Keratinocyte (primary cell): ENCODE measurements around the gene ZNF185. TPM values are rescaled to one million over a fixed set of nuclear protein-coding genes. Genes with fewer than 3 reads are reported as not detected.

ENCODE experiments used
- DNase-seq: peaks from one replicate; pipeline ENCODE4 v3.0.0-alpha.2; 2011; ENCODE audit warnings: low read depth, missing footprints, low spot score
- FAIRE-seq: peaks from 2 replicates; lab custom pipeline; 2011; peaks lifted over from hg19 to GRCh38; lab: Jason Lieb, UNC
- H2AFZ ChIP-seq: 2 replicates; pipeline ENCODE4 v1.6.0; 2012; ENCODE audit warnings: low read length, control low read depth, inconsistent platforms; ENCODE audit not compliant: control insufficient read depth
- H3K27ac ChIP-seq: 2 replicates; pipeline ENCODE4 v1.5.1; 2011; ENCODE audit warnings: low read length; ENCODE audit not compliant: control insufficient read depth, insufficient read depth
- H3K27me3 ChIP-seq: 3 replicates; pipeline ENCODE4 v1.6.0; 2011; ENCODE audit warnings: low read length; ENCODE audit not compliant: control insufficient read depth, insufficient read depth; ENCODE audit errors: extremely low read depth
- H3K36me3 ChIP-seq, 2 experiments: 2 replicates in 1 of 2; 3 replicates in 1 of 2; pipeline ENCODE4 v1.5.1; 2011; ENCODE audit warnings: low read length in 2 of 2, mild to moderate bottlenecking in 1 of 2; ENCODE audit not compliant: control insufficient read depth in 2 of 2, insufficient read depth in 2 of 2; ENCODE audit errors: extremely low read depth in 1 of 2
- H3K4me1 ChIP-seq: 3 replicates; pipeline ENCODE4 v1.5.1; 2011; ENCODE audit warnings: low read length; ENCODE audit not compliant: control insufficient read depth, insufficient read depth; ENCODE audit errors: extremely low read depth
- H3K4me2 ChIP-seq: 3 replicates; pipeline ENCODE4 v1.6.0; 2011; ENCODE audit warnings: low read depth, low read length; ENCODE audit not compliant: control insufficient read depth, insufficient read depth; ENCODE audit errors: extremely low read depth
- H3K4me3 ChIP-seq, 3 experiments: fragments of 200-600 bp in 1 of 3; sonication (generic) in 1 of 3; 2 replicates in 2 of 3; 3 replicates in 1 of 3; pipeline ENCODE4 v1.5.1; 2011 to 2016; ENCODE audit warnings: low read length in 3 of 3, mild to moderate bottlenecking in 3 of 3, control low read depth in 2 of 3, inconsistent platforms in 1 of 3, low read depth in 1 of 3, mixed read lengths in 1 of 3, mixed run types in 1 of 3, moderate library complexity in 1 of 3; ENCODE audit not compliant: control insufficient read depth in 2 of 3, insufficient read depth in 2 of 3; ENCODE audit errors: extremely low read depth in 1 of 3
- H3K79me2 ChIP-seq: 2 replicates; pipeline ENCODE4 v1.6.0; 2012; ENCODE audit warnings: low read length; ENCODE audit not compliant: control insufficient read depth, insufficient read depth
- H3K9ac ChIP-seq: 3 replicates; pipeline ENCODE4 v1.6.0; 2011; ENCODE audit warnings: low read length; ENCODE audit not compliant: control insufficient read depth, insufficient read depth; ENCODE audit errors: extremely low read depth
- H3K9me1 ChIP-seq: 3 replicates; pipeline ENCODE4 v1.6.0; 2011; ENCODE audit warnings: low read length; ENCODE audit not compliant: control insufficient read depth, insufficient read depth; ENCODE audit errors: extremely low read depth
- H3K9me3 ChIP-seq: 2 replicates; pipeline ENCODE4 v1.5.1; 2012; ENCODE audit warnings: low read depth, low read length; ENCODE audit not compliant: control insufficient read depth
- H4K20me1 ChIP-seq: 3 replicates; pipeline ENCODE4 v1.6.0; 2011; ENCODE audit warnings: low read length; ENCODE audit not compliant: control insufficient read depth, insufficient read depth; ENCODE audit errors: extremely low read depth
- EZH2 ChIP-seq: IDR thresholded peaks from one replicate; pipeline ENCODE4 v1.6.1; 2012; ENCODE audit warnings: inconsistent platforms, mild to moderate bottlenecking, low read length, moderate library complexity
- dilution Hi-C: fragments of 300-500 bp; cut with MboI; formaldehyde crosslinking; loops from one replicate; pipeline ENCODE4 v1.7.0; 2020; ENCODE audit warnings: low sequenced_read_pairs; ENCODE audit not compliant: extremely low pct_ligation_motif_present
- polyA plus RNA-seq, 5 experiments: library from polyadenylated mRNA; depleted of rRNA in 3 of 5; stranded (reverse) in 3 of 5; stranded (forward) in 1 of 5; unstranded in 1 of 5; fragments of >200 nt; gene quantifications; 1 replicate in 1 of 5; 2 replicates in 3 of 5; 3 replicates in 1 of 5; pipeline versions ENCODE4 v1.2.1 to v1.2.3, GENCODE V29; 2011 to 2012; ENCODE audit warnings: missing spikeins in 2 of 5, low read depth in 1 of 5, low replicate concordance in 1 of 5
- TF ChIP-seq, protein P1 (sequence below), 3 experiments: IDR thresholded peaks in 1 of 3; conservative IDR thresholded peaks in 1 of 3; optimal IDR thresholded peaks in 1 of 3; 2 replicates in 2 of 3; 3 replicates in 1 of 3; pipeline versions ENCODE3 to v1.5.1; 2011; ENCODE audit warnings: low read length in 3 of 3, mild to moderate bottlenecking in 3 of 3, moderate library complexity in 2 of 3, control low read depth in 1 of 3, inconsistent platforms in 1 of 3; ENCODE audit not compliant: insufficient read depth in 2 of 3; ENCODE audit errors: extremely low read depth in 1 of 3

ZNF185 gene
- polyA plus RNA-seq, 1 donor (not counting 4 experiments of a cell fraction or from before 2014, with no cell fraction given), result 55.6 TPM

DNA sequence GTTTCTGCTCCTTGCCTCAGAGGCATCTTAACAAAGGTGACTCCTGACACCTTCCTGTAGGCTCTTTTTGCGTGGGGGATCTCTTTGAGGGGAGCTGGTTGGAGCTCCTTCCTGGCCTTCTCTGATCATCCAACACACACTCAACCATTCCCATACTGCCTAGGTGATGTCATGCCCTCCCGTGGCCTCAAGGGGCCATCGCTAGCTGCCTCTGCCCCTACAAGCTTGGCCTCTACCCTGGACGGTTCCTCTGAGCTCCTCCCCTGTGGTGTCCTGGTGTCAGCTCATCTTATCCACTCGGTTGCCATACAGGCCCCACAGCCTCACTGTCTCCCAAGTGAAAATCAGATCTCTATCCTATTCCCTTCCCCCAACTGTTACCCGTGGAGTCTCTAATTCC is 13.7 kb upstream of the ZNF185 start:
- Histone ChIP-seq H3K27ac (no peak overlapping the region), H3K27me3 (no peaks in the 10 kb centered on the region), H3K9me3 (no peaks in the 10 kb centered on the region), H3K9me1 (no peaks in the 10 kb centered on the region), H4K20me1 (no peaks in the 10 kb centered on the region), H3K36me3 (no peaks in the 10 kb centered on the region), H3K4me2 (no peak overlapping the region), H2AFZ (no peak overlapping the region), H3K4me1 (peaks cover 5% of the 10 kb centered on the region), H3K79me2 (no peaks in the 10 kb centered on the region), H3K4me3 (no peak overlapping the region), H3K9ac (no peak overlapping the region)
- DNase-seq (no peak), FAIRE-seq (no peak)
- TF ChIP-seq EZH2, result no peak
- TF ChIP-seq, protein P1, sequence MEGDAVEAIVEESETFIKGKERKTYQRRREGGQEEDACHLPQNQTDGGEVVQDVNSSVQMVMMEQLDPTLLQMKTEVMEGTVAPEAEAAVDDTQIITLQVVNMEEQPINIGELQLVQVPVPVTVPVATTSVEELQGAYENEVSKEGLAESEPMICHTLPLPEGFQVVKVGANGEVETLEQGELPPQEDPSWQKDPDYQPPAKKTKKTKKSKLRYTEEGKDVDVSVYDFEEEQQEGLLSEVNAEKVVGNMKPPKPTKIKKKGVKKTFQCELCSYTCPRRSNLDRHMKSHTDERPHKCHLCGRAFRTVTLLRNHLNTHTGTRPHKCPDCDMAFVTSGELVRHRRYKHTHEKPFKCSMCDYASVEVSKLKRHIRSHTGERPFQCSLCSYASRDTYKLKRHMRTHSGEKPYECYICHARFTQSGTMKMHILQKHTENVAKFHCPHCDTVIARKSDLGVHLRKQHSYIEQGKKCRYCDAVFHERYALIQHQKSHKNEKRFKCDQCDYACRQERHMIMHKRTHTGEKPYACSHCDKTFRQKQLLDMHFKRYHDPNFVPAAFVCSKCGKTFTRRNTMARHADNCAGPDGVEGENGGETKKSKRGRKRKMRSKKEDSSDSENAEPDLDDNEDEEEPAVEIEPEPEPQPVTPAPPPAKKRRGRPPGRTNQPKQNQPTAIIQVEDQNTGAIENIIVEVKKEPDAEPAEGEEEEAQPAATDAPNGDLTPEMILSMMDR (optimal IDR thresholded peaks at IDR 0.05 in 1 of 3, IDR thresholded peaks at IDR 0.05 in 1 of 3, conservative IDR thresholded peaks at IDR 0.05 in 1 of 3; ENCODE audit: extremely low read depth in 1 of 3, insufficient read depth in 2 of 3, low read length in 3 of 3), result no peak
- dilution Hi-C loops, result no loop called here

DNA sequence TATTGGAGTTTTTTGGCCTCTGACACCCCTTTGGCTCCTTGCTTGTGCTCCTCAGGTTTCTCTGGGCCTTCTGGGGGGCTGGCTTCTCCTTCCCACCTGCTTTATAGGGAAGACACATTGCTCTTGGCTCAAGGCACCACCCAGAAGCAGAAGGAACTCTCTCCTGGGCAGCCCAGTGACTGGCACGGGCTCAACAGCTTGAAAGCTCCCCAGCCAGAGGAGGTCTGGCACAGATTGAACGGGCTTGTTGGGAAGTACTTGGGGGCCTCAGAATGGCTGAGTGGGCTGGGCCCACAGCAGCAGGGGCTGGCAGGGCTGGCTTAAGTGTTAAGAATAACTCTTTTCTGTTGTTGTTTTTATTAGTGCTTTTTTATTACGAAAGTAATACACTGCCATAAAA is 11.2 kb upstream of the ZNF185 start:
- Histone ChIP-seq H3K27me3 (no peaks in the 10 kb centered on the region), H3K9me3 (no peaks in the 10 kb centered on the region), H3K27ac (no peak overlapping the region), H3K4me1 (no peaks in the 10 kb centered on the region), H3K9ac (no peak overlapping the region), H3K4me3 (no peak overlapping the region), H3K4me2 (no peak overlapping the region), H2AFZ (no peak overlapping the region), H3K36me3 (no peaks in the 10 kb centered on the region), H3K9me1 (no peaks in the 10 kb centered on the region), H3K79me2 (no peaks in the 10 kb centered on the region), H4K20me1 (no peaks in the 10 kb centered on the region)
- FAIRE-seq (no peak), DNase-seq (no peak)
- TF ChIP-seq EZH2, result no peak
- TF ChIP-seq, protein P1 (optimal IDR thresholded peaks at IDR 0.05 in 1 of 3, IDR thresholded peaks at IDR 0.05 in 1 of 3, conservative IDR thresholded peaks at IDR 0.05 in 1 of 3; ENCODE audit: extremely low read depth in 1 of 3, insufficient read depth in 2 of 3, low read length in 3 of 3), result no peak
- dilution Hi-C loops, result no loop called here
